ENCODE measurements around the gene ACKR2. TPM values are rescaled to one million over a fixed set of nuclear protein-coding genes. Genes with fewer than 3 reads are reported as not detected.

Gene ACKR2
- total and polyA plus RNA-seq, 2 experiments from 2014 or later: 0.35 TPM; not detected in 1

GRCh38 chr3:42911551-42911950 is 102.3 kb downstream of the ACKR2 start:
- peaks cover 2% of the 10 kb centered on the region; the same call in 1 of the 3 replicates for H3K4me1 Mint-ChIP-seq
- H4K20me1 ChIP-seq (replicated peaks; ENCODE audit: insufficient read depth): no peaks in the 10 kb centered on the region
- H3K4me1 ChIP-seq (ENCODE audit: insufficient read depth): no peaks in the 10 kb centered on the region
- no peak overlapping the region for H2AFZ ChIP-seq
- H3K79me2 ChIP-seq (replicated peaks; ENCODE audit: insufficient read depth): no peaks in the 10 kb centered on the region
- TF ChIP-seq ZNF331 (CRISPR knock-in tag; IDR thresholded peaks at IDR 0.05; ENCODE audit: low read depth) (no peak), EZH2phosphoT487 (IDR thresholded peaks at IDR 0.05; ENCODE audit: unreplicated experiment) (no peak), CREB1 (CRISPR knock-in tag; IDR thresholded peaks at IDR 0.05; ENCODE audit: low read depth) (no peak), STAT1 (IDR thresholded peaks at IDR 0.05; ENCODE audit: unreplicated experiment) (no peak), POLR2AphosphoS5 (IDR thresholded peaks at IDR 0.05; ENCODE audit: low read depth) (no peak), NANOG (IDR thresholded peaks at IDR 0.05; ENCODE audit: borderline replicate concordance) (no peak), EZH2 (IDR thresholded peaks at IDR 0.05; ENCODE audit: low read depth, unreplicated experiment) (no peak), CTCF (conservative IDR thresholded peaks at IDR 0.05; ENCODE audit: low read depth in 2 of 2) (no peak), ETS1 (IDR thresholded peaks at IDR 0.05) (no peak), ZNF114 (CRISPR knock-in tag; IDR thresholded peaks at IDR 0.05) (no peak)
- no peak overlapping the region for H3K27ac ChIP-seq (ENCODE audit: low read depth)
- DNase-seq (ENCODE audit: low spot score): no peak
- peaks cover 64% of the 10 kb centered on the region for H3K36me3 Mint-ChIP-seq (ENCODE audit: low read depth)
- H3K9me3 Mint-ChIP-seq: peaks cover 57% of the 10 kb centered on the region
- no peak overlapping the region for H3K4me3 Mint-ChIP-seq
- H3F3A ChIP-seq (replicated peaks; ENCODE audit: low read depth): no peaks in the 10 kb centered on the region
- 0 out of 2 replicates have a peak, but pooled peaks cover 3% of the 10 kb centered on the region for H3K9me2 ChIP-seq (ENCODE audit: insufficient read depth)
- no peak overlapping the region for H3K4me3 ChIP-seq
- no peak overlapping the region for H3K4me2 ChIP-seq
- ATAC-seq: no peak
- no peaks in the 10 kb centered on the region for H3K27me3 ChIP-seq (ENCODE audit: insufficient read depth)
- H3K36me3 ChIP-seq (ENCODE audit: insufficient read depth): peaks cover 29% of the 10 kb centered on the region
- H3K27me3 Mint-ChIP-seq (ENCODE audit: insufficient read depth, low read depth, poor library complexity): peaks cover 12% of the 10 kb centered on the region
- H3K27ac Mint-ChIP-seq: no peak overlapping the region

- peaks cover 29% of the 10 kb centered on the region for H3K36me3 ChIP-seq (ENCODE audit: insufficient read depth)
- H2AFZ ChIP-seq: no peak overlapping the region
- no peaks in the 10 kb centered on the region for H3F3A ChIP-seq (replicated peaks; ENCODE audit: low read depth)
- 0 out of 2 replicates have a peak, but pooled peaks cover 3% of the 10 kb centered on the region for H3K9me2 ChIP-seq (ENCODE audit: insufficient read depth)
- ATAC-seq (no peak), DNase-seq (ENCODE audit: low spot score) (peak; percentile 46)
- Mint-ChIP-seq H3K4me3 (no peak overlapping the region), H3K27me3 (ENCODE audit: insufficient read depth, low read depth, poor library complexity) (peaks cover 7% of the 10 kb centered on the region), H3K9me3 (peaks cover 78% of the 10 kb centered on the region), H3K27ac (no peak overlapping the region), H3K4me1 (no peaks in the 10 kb centered on the region), H3K36me3 (ENCODE audit: low read depth) (peaks cover 71% of the 10 kb centered on the region)
- no peaks in the 10 kb centered on the region for H3K27me3 ChIP-seq (ENCODE audit: insufficient read depth)
- no peak overlapping the region; the same call in 1 of the 2 replicates for H3K4me3 ChIP-seq
- H3K27ac ChIP-seq (ENCODE audit: low read depth): no peak overlapping the region
- H3K4me2 ChIP-seq: no peak overlapping the region
- no peaks in the 10 kb centered on the region for H3K4me1 ChIP-seq (ENCODE audit: insufficient read depth)
- no peaks in the 10 kb centered on the region for H3K79me2 ChIP-seq (replicated peaks; ENCODE audit: insufficient read depth)
- H4K20me1 ChIP-seq (replicated peaks; ENCODE audit: insufficient read depth): no peaks in the 10 kb centered on the region
- TF ChIP-seq ETS1 (IDR thresholded peaks at IDR 0.05) (no peak), JUNB (IDR thresholded peaks at IDR 0.05; ENCODE audit: unreplicated experiment) (no peak), ZNF114 (CRISPR knock-in tag; IDR thresholded peaks at IDR 0.05) (no peak)
Observed at GRCh38 chr3:42914771-42915515, 105.7 kb downstream of the ACKR2 start.

All from GM23338 (cell line).